Measurements from ENCODE around the gene PCMT1.
"Not testable (repeated sequence)": the region's sequence is repeated elsewhere in the genome, so short reads cannot be mapped to it uniquely, and the experiment has no call there.

Gene PCMT1

DNA sequence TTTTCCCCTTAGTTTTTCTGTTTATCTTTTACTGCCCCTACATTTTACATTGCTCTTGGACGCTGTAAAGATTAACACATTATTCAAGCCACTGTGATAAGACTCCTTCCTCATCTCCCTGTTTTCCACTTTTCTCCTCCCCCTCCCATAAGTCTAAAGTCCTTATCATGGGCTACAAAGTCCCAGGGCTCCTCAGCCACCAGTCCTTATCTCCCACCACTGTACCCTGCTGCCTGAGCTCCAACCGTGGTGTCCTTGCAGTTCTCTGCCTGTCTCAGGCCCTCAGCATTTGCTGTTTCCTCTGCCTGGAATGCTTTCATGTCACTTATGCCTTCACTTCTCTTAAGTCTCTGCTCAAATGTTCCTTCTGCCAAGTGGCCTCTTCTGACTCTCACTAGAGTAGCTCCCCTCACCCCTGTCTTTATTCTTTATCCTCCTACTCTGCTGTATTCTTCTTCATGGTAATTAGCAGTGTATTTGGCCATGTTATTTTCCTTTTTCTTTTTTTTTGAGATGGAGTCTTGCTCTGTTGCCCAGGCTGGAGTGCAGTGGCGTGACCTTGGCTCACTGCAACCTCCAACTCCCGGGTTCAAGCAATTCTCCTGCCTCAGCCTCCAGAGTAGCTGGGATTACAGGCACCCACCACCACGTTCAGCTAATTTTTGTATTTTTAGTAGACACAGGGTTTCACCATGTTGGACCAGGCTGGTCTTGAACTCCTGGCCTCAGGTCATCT lies 20.9 kb upstream of the PCMT1 start:
- TF ChIP-seq POLR2AphosphoS5 (IDR thresholded peaks at IDR 0.05; ENCODE audit: low read depth) (0 out of 2 replicates have a peak, but pooled peaks have one; percentile 39), SPI1 (IDR thresholded peaks at IDR 0.05; ENCODE audit: borderline replicate concordance, low read depth) (no peak)
- Histone ChIP-seq H3K27ac (replicated peaks) (peak overlapping the region; percentile 90), H3K4me3 (replicated peaks; ENCODE audit: insufficient read depth, low read length) (no peak overlapping the region), H3K27me3 (ENCODE audit: insufficient read depth, poor library complexity, severe bottlenecking) (no peaks in the 10 kb centered on the region)
- peak in 1 of 2 experiments; percentile 25 for DNase-seq (ENCODE audit: low read depth in 1 of 2, low spot score in 1 of 2)

GRCh38 chr6:149729824-149730223 lies 19.7 kb upstream of the PCMT1 start:
- H3K27ac ChIP-seq (replicated peaks): peak overlapping the region; percentile 90
- no peak for DNase-seq (ENCODE audit: low read depth in 1 of 2, low spot score in 1 of 2)
- H3K27me3 ChIP-seq (ENCODE audit: insufficient read depth, poor library complexity, severe bottlenecking): no peaks in the 10 kb centered on the region
- no peak overlapping the region for H3K4me3 ChIP-seq (replicated peaks; ENCODE audit: insufficient read depth, low read length)
- TF ChIP-seq POLR2AphosphoS5 (IDR thresholded peaks at IDR 0.05; ENCODE audit: low read depth): no peak
- no peak for TF ChIP-seq REST (IDR thresholded peaks at IDR 0.05; ENCODE audit: insufficient replicate concordance, low read depth)
- TF ChIP-seq, protein P1, sequence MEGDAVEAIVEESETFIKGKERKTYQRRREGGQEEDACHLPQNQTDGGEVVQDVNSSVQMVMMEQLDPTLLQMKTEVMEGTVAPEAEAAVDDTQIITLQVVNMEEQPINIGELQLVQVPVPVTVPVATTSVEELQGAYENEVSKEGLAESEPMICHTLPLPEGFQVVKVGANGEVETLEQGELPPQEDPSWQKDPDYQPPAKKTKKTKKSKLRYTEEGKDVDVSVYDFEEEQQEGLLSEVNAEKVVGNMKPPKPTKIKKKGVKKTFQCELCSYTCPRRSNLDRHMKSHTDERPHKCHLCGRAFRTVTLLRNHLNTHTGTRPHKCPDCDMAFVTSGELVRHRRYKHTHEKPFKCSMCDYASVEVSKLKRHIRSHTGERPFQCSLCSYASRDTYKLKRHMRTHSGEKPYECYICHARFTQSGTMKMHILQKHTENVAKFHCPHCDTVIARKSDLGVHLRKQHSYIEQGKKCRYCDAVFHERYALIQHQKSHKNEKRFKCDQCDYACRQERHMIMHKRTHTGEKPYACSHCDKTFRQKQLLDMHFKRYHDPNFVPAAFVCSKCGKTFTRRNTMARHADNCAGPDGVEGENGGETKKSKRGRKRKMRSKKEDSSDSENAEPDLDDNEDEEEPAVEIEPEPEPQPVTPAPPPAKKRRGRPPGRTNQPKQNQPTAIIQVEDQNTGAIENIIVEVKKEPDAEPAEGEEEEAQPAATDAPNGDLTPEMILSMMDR (IDR thresholded peaks at IDR 0.05; ENCODE audit: insufficient read depth, low read length): no peak
- TF ChIP-seq GABPA (IDR thresholded peaks at IDR 0.05; ENCODE audit: low read depth): no peak
- TF ChIP-seq SPI1 (IDR thresholded peaks at IDR 0.05; ENCODE audit: borderline replicate concordance, low read depth): no peak

GRCh38 chr6:149733089-149733720 lies 16.3 kb upstream of the PCMT1 start:
- H3K27me3 ChIP-seq (ENCODE audit: insufficient read depth, poor library complexity, severe bottlenecking): no peaks in the 10 kb centered on the region
- H3K4me3 ChIP-seq (replicated peaks; ENCODE audit: insufficient read depth, low read length): no peak overlapping the region
- no peak for DNase-seq (ENCODE audit: low read depth in 1 of 2, low spot score in 1 of 2)
- TF ChIP-seq, protein P1 (IDR thresholded peaks at IDR 0.05; ENCODE audit: insufficient read depth, low read length): no peak
- TF ChIP-seq SPI1 (IDR thresholded peaks at IDR 0.05; ENCODE audit: borderline replicate concordance, low read depth) (no peak), REST (IDR thresholded peaks at IDR 0.05; ENCODE audit: insufficient replicate concordance, low read depth) (no peak)
- H3K27ac ChIP-seq (replicated peaks): no peak overlapping the region

- no peaks in the 10 kb centered on the region for H3K27me3 ChIP-seq (ENCODE audit: insufficient read depth, poor library complexity, severe bottlenecking)
- DNase-seq (ENCODE audit: low read depth in 1 of 2, low spot score in 1 of 2): no peak
- H3K4me3 ChIP-seq (replicated peaks; ENCODE audit: insufficient read depth, low read length): no peak overlapping the region
- TF ChIP-seq GABPA (IDR thresholded peaks at IDR 0.05; ENCODE audit: low read depth) (no peak), REST (IDR thresholded peaks at IDR 0.05; ENCODE audit: insufficient replicate concordance, low read depth) (no peak), SPI1 (IDR thresholded peaks at IDR 0.05; ENCODE audit: borderline replicate concordance, low read depth) (no peak), POLR2AphosphoS5 (IDR thresholded peaks at IDR 0.05; ENCODE audit: low read depth) (no peak)
- TF ChIP-seq, protein P1 (IDR thresholded peaks at IDR 0.05; ENCODE audit: insufficient read depth, low read length): no peak
- no peak overlapping the region for H3K27ac ChIP-seq (replicated peaks)
These were observed 14.6 kb upstream of the PCMT1 start for GRCh38 chr6:149734915-149735314.

GRCh38 chr6:149745252-149745651 lies 4.3 kb upstream of the PCMT1 start:
- peak overlapping the region; percentile 89 for H3K4me3 ChIP-seq (replicated peaks; ENCODE audit: insufficient read depth, low read length)
- H3K27ac ChIP-seq (replicated peaks); DNase-seq (ENCODE audit: low read depth in 1 of 2, low spot score in 1 of 2); H3K27me3 ChIP-seq (ENCODE audit: insufficient read depth, poor library complexity, severe bottlenecking): not testable (repeated sequence)
